HG03378 (cell line): ENCODE results near the gene OSBPL5.

ENCODE experiments used
- ATAC-seq: cut with Tn5 transposase; IDR thresholded peaks from one replicate; pipeline ENCODE4 v1.9.1; 2021; ENCODE audit warnings: mild to moderate bottlenecking, moderate library complexity; ENCODE audit not compliant: unreplicated experiment

The OSBPL5 gene

GRCh38 chr11:3105791-3106735, 59.0 kb downstream of the OSBPL5 start:
- ATAC-seq = no peak

DNA sequence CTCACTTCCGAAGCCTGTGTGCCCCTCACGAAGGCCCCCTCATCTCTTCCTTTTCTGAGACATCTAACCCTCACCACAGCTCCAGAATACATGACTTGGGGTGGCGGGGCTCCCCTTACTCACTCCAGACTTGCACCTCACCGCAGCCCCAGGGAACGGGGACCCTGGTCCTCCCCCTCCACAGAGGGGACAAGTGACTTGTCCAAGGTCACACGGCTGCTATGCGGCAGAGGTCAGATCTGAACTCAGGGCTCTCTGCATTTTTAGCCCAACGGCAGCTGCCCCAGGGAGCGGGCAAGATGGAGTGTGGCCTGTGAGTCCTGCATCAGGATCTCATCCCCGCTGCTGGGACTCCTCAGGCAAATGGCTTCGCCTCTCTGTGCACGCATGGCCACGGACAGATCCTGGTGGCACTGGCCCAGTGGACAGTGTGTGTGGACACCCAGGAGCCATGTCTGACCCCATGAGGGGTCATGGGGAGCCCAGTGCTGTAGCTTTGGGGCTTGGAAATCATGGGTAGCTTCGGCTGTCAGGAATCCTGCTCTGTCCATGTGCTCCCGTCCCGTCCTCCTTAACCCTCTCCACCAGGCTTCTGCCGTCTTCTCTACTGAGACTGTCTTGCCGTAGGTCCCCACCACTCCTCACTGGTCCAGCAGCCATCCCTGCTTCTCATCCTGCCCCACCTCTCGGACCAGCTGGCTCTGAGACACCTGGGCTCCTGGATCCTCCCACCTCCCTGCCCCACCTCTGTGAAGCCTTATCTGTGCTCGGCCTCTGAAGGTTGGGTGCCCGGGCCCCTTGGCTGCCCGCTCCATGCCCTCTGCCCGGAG, 59.9 kb downstream of the OSBPL5 start:
- ATAC-seq = no peak

DNA sequence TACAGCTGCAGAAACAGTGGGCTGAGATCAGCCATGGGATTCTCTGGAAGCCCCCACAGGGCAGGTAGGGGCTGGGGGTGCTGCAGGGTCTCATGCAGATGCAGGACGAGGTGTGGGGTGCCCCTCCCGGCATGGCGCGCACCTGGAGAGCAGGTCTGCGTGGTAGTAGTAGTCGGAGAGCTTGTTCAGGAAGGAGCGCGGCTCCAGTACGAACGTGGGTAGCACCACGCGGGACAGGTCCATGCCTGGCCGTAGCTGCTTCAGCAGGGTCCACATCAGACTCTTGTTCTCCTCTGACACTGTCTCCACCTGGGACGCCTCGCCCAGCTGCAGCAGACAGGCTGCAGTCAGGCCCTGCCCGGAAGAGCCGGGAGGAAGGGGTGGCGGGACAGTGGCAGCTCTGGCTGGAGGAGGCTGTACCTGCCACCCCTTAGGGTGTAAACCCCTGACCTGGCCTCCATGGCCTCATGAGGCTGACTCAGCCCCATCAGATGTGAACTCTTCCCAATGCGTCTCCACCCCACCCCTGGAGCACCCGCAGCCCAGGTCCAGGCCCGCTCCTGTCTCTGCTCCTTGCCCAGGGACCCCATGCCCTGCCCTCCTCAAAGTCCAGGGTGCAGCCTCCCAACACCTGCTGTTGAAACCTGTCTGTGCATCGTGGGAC, 60.9 kb downstream of the OSBPL5 start:
- no peak for ATAC-seq

DNA sequence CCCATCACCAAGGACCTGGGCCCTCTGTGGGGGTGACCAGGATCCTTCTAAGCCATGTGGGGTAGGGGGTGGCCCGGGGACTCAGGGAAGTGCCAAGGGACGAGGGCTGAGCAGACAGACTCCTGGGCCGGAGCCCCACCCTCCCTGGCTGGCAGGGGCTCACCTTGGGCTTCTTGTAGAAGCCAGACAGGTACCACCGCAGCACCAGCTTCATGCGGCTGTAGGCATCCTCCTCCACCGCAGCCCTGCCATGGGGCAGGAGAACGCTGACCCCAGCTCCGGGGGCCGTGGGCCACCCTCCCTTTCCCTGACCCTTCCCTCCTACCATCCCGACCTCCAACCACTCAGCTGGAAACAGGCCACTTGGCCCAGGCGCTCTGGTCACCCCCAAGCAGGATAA, 62.0 kb downstream of the OSBPL5 start:
- no peak for ATAC-seq

DNA sequence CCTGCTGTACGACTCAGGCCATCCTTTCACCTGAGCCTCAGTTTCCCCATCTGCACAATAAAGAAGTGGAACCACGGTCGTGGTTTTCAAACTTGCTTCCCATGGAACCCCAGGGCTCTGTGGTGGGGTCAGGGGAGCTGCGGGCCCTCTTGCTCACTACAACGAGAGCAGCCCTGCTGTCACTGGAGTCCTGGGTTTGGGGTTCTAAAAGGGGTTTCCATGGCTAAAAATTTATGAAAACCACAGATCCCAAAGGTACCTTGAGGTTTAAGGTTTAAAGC, 62.5 kb downstream of the OSBPL5 start:
- no peak for ATAC-seq

- no peak for ATAC-seq
Measured at GRCh38 chr11:3101921-3102640, 63.0 kb downstream of the OSBPL5 start.

DNA sequence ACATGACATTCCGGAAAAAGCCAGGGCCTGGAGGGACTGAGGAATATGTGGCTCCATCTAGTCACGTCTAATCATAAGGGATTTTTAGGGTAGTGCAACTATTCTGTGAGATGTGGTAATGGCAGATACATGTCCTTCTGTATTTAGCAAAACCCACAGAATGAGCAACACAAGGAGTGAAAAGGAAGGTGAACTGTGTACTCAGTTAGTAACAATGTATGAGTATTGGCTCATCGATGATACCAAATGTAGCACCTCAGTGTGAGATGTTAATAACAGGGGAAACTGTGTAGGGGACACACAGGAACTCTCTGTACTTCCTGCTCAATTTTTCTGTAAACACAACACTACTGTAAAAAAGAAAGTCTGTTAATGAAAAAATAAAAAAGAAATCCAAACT, 65.9 kb downstream of the OSBPL5 start:
- ATAC-seq = no peak

- ATAC-seq = no peak
Measured at GRCh38 chr11:3096909-3097530, 68.1 kb downstream of the OSBPL5 start.

DNA sequence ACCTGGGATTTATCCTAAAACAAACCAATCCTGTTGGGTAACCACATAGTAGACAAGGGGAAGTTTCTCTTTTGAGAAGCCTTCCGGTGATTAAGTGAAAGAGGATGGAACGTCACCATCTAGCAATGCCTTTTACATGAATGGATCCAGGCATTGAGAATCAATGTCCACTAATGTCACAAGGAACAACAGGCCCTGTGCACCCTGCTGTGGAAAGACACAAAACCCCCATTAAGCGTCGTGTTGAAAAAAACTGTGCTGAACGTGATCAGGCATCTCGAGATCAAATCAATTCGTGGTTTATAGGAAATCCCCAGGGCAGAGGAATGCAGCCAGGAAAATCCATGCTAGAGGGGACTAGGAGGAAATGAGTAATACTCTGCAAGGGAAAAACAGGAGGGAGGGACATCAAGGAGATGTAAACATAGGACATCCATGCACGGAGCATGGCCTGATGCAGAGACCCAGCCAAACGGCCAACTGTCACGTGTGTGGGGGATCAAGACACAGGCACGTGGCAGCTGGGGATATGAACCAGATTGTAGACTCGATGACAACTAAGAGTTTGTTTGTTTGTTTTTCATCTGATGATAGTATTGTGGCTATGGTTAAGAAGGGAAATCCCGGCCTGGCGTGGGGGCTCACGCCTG, 69.3 kb downstream of the OSBPL5 start:
- ATAC-seq = no peak

- ATAC-seq = no peak
Measured at GRCh38 chr11:3094223-3094824, 70.8 kb downstream of the OSBPL5 start.

- ATAC-seq = no peak
Measured at GRCh38 chr11:3093281-3094191, 71.6 kb downstream of the OSBPL5 start.

DNA sequence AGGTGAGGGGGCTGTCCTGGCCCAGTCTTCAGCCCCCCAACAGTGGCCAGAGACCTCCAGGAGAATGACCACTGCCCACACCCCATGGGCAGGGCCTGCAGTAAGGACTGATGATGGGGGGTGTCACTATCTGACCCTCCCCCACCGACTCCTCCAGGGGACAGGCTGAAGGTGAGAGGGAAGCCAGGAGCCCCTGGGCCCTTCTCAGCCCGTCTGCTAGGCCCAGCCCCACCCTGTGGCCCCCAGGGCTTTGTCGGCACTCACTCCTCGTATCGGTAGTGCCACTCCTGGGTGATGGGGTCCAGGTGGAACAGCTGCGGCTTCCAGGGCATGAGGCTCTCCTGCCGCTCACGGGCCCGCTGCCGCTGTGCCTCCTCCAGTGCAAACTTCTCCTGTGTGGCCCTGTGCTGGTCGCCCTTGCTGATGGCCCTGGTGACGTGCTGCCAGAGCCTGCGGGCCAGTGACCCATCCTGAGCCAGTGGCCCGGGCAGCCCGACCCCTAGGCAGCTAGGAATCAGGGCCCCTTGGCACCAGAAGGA, 72.4 kb downstream of the OSBPL5 start:
- no peak for ATAC-seq

- no peak for ATAC-seq
Measured at GRCh38 chr11:3091846-3092602, 73.1 kb downstream of the OSBPL5 start.

DNA sequence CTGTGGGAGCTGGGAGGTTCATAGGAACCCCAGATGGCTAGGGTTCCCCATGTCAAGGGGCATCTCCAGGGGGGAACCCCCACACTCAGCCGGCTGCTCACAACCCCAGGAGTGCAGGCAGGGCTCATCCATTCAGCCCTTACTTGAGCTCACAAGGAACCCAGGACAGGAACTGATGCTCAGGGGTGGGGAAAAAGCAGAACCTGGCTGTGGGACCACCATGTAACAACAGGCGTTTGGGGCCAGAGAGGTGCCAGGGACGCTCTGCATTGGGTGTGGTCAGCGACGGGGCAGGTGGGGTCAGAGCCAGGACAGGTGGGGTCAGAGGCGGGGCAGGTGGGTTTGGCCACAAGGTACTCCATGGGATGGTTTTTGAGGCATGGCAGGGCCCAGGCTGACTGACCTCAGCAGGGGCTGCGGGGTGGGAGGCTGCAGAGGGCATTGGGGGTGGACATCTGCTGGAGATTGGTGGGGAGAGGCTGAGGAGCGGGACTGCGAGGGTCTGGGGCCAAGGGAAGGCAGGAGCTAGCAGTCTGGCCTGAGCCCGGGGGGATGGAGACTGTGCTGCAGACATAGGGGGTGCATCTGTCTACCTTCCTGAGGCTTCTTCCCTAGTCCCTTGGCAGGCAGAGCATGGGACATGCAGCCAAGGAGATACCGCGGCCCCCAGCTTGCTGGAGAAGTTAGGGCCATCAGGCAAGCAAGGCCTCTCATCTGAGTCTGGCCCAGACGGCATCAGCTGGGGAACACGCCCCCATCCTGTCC, 73.8 kb downstream of the OSBPL5 start:
- no peak for ATAC-seq

- ATAC-seq = no peak
Measured at GRCh38 chr11:3090096-3090901, 74.8 kb downstream of the OSBPL5 start.
